GM12878 (cell line): ENCODE results near the gene ZNF148. TPM values are rescaled to one million over a fixed set of nuclear protein-coding genes. Genes with fewer than 3 reads are reported as not detected.

ENCODE experiments used
- ATAC-seq: fragments of 200-7000 bp; cut with Tn5 transposase; 3 replicates; pipeline ENCODE4 v1.9.1; 2020; ENCODE audit warnings: mild to moderate bottlenecking, moderate library complexity
- BruUV-seq: library from RNA; stranded (reverse); fragments of 400-500 nt; replicated peaks from 2 replicates; lab custom pipeline; 2021; lab: Mats Ljungman, UMichigan
- CTCF ChIA-PET: fragments of 300-600 bp; sonication (Branson Sonifier 250); formaldehyde crosslinking; extraction: SDS; loops from one replicate; lab custom pipeline; 2021; ENCODE audit warnings: inconsistent platforms; lab: Yijun Ruan, JAX
- POLR2A ChIA-PET: fragments of 350-600 bp; formaldehyde crosslinking; extraction: SDS; loops from one replicate; lab custom pipeline; 2021; ENCODE audit warnings: inconsistent platforms; lab: Charles Lee
- RAD21 ChIA-PET: fragments of 300-600 bp; sonication (Branson Sonifier 250); formaldehyde crosslinking; loops from one replicate; lab custom pipeline; 2023; ENCODE audit warnings: antibody characterized with exemption; ENCODE audit not compliant: unreplicated experiment; lab: Charles Lee
- SMC1A ChIA-PET: fragments of 300-600 bp; sonication (Branson Sonifier 250); formaldehyde crosslinking; loops from one replicate; lab custom pipeline; 2023; ENCODE audit not compliant: unreplicated experiment, uncharacterized antibody; lab: Charles Lee
- DNase-seq: peaks from one replicate; pipeline ENCODE4 v3.0.0-alpha.2; 2011; ENCODE audit warnings: low read depth, low spot score
- FAIRE-seq: peaks from 3 replicates; lab custom pipeline; 2011; peaks lifted over from hg19 to GRCh38; lab: Jason Lieb, UNC
- H2AFZ ChIP-seq: 2 replicates; pipeline ENCODE4 v1.6.0; 2011; ENCODE audit warnings: low read depth, low read length, control low read depth; ENCODE audit not compliant: control insufficient read depth
- H3K27ac ChIP-seq: 2 replicates; pipeline ENCODE4 v1.5.1; 2011; ENCODE audit warnings: control low read depth; ENCODE audit not compliant: control insufficient read depth, insufficient read depth
- H3K27me3 ChIP-seq, 2 experiments: replicated peaks in 1 of 2; 2 replicates each; pipeline versions ENCODE4 v1.6.0 to v1.6.1; 2011; ENCODE audit warnings: low read length in 1 of 2; ENCODE audit not compliant: control insufficient read depth in 2 of 2, insufficient read depth in 2 of 2
- H3K36me3 ChIP-seq, 2 experiments: 2 replicates each; pipeline ENCODE4 v1.5.1; 2011; ENCODE audit warnings: low read length in 1 of 2; ENCODE audit not compliant: control insufficient read depth in 2 of 2, insufficient read depth in 2 of 2
- H3K4me1 ChIP-seq: 2 replicates; pipeline ENCODE4 v1.6.1; 2011; ENCODE audit warnings: mild to moderate bottlenecking, low read length, moderate library complexity, mixed read lengths; ENCODE audit not compliant: control insufficient read depth, insufficient read depth
- H3K4me2 ChIP-seq: 2 replicates; pipeline ENCODE4 v1.6.0; 2011; ENCODE audit warnings: control low read depth; ENCODE audit not compliant: control insufficient read depth, insufficient read depth
- H3K4me3 ChIP-seq: fragments of 200-600 bp; sonication (generic); 2 replicates; pipeline ENCODE4 v1.5.1; 2016
- H3K79me2 ChIP-seq: 2 replicates; pipeline ENCODE4 v1.6.0; 2011; ENCODE audit warnings: low read length; ENCODE audit not compliant: control insufficient read depth, insufficient read depth
- H3K9ac ChIP-seq: 2 replicates; pipeline ENCODE4 v1.8.0; 2011; ENCODE audit warnings: low read length, control low read depth, mixed read lengths; ENCODE audit not compliant: control insufficient read depth, insufficient read depth
- H3K9me3 ChIP-seq: replicated peaks from 3 replicates; pipeline ENCODE4 v1.5.1; 2011; ENCODE audit warnings: mild to moderate bottlenecking, low read length; ENCODE audit not compliant: control insufficient read depth, insufficient read depth
- H4K20me1 ChIP-seq: 2 replicates; pipeline ENCODE4 v1.6.0; 2011; ENCODE audit not compliant: control insufficient read depth, insufficient read depth
- BHLHE40 ChIP-seq, 2 experiments: fragments of 450-650 bp in 1 of 2; IDR thresholded peaks; 2 replicates each; pipeline ENCODE4 v1.6.1; 2011 to 2017; ENCODE audit warnings: low read depth in 2 of 2, borderline replicate concordance in 1 of 2, improper control_type of control experiment in 1 of 2, low read length in 1 of 2, mild to moderate bottlenecking in 1 of 2
- CREB1 ChIP-seq: IDR thresholded peaks from 2 replicates; pipeline ENCODE4 v1.6.1; 2012; ENCODE audit warnings: low read depth, mild to moderate bottlenecking, inconsistent platforms
- EZH2 ChIP-seq: IDR thresholded peaks from 2 replicates; pipeline ENCODE4 v1.6.1; 2012; ENCODE audit warnings: low read depth, mild to moderate bottlenecking, control low read depth, inconsistent platforms, low read length, borderline replicate concordance; ENCODE audit not compliant: control insufficient read depth
- KAT2A ChIP-seq: conservative IDR thresholded peaks from 2 replicates; pipeline ENCODE4 v1.6.1; 2011; ENCODE audit warnings: low read depth, low read length; ENCODE audit not compliant: control insufficient read depth
- MEF2A ChIP-seq: IDR thresholded peaks from 2 replicates; pipeline ENCODE4 v1.6.1; 2011; ENCODE audit warnings: low read depth, mild to moderate bottlenecking, low read length, moderate library complexity; ENCODE audit not compliant: insufficient read depth
- NBN ChIP-seq: fragments of 450-650 bp; IDR thresholded peaks from 2 replicates; pipeline ENCODE4 v1.6.1; 2016
- RBBP5 ChIP-seq: fragments of 200-600 bp; sonication (generic); conservative IDR thresholded peaks from 2 replicates; pipeline ENCODE4 v1.6.1; 2016
- SRF ChIP-seq, 2 experiments: IDR thresholded peaks; 2 replicates each; pipeline ENCODE4 v1.6.1; 2011; ENCODE audit warnings: low read depth in 2 of 2, low read length in 2 of 2, mild to moderate bottlenecking in 1 of 2, moderate library complexity in 1 of 2
- ZZZ3 ChIP-seq: IDR thresholded peaks from 2 replicates; pipeline ENCODE4 v1.6.1; 2011; ENCODE audit warnings: low read depth; ENCODE audit not compliant: control insufficient read depth, insufficient read length
- WGBS: methylation state at CpG from one replicate; pipeline ENCODE4 v1.1.6; 2016; ENCODE audit warnings: low lambda C conversion rate; ENCODE audit not compliant: insufficient replicate concordance, insufficient coverage; ENCODE audit errors: missing lambda C conversion rate; 5-methylcytosine and 5-hydroxymethylcytosine counted together
- in situ Hi-C: fragments of 300-500 bp; cut with MboI; formaldehyde crosslinking; loops from 9 replicates; pipeline ENCODE4 v1.14.3; 2018; ENCODE audit warnings: mixed read lengths
- intact Hi-C: fragments of 100-400 bp; cut with micrococcal nuclease; formaldehyde crosslinking; loops from one replicate; pipeline ENCODE4 v1.14.2; 2022; ENCODE audit not compliant: unreplicated experiment
- polyA plus RNA-seq, 11 experiments: library from polyadenylated mRNA; depleted of rRNA in 4 of 11; unstranded in 6 of 11; stranded (reverse) in 5 of 11; fragments of >200 nt; fragmentation: Nextera tagmentation in 4 of 11; fragmentation: Illumina TruSeq in 1 of 11; extraction: Ambion mirVana in 4 of 11; extraction: Trizol in 1 of 11; gene quantifications; 1 replicate in 1 of 11; 2 replicates in 10 of 11; pipeline versions ENCODE4 v1.2.1 to v1.2.3, GENCODE V29; 2011 to 2016; ENCODE audit warnings: inconsistent platforms in 2 of 11, missing spikeins in 2 of 11, low read depth in 1 of 11
- total RNA-seq, 4 experiments: library from RNA; depleted of rRNA in 3 of 4; stranded (reverse); fragments of >200 nt in 3 of 4; fragmentation: Illumina TruSeq in 1 of 4; extraction: Trizol in 1 of 4; gene quantifications; 2 replicates each; pipeline versions ENCODE4 v1.2.1 to v1.2.3, GENCODE V29; 2013 to 2021
- TF ChIP-seq, protein P1 (sequence below): fragments of 450-650 bp; IDR thresholded peaks from 2 replicates; pipeline ENCODE4 v1.6.1; 2017; ENCODE audit warnings: mild to moderate bottlenecking, moderate library complexity

ZNF148 gene
- total and polyA plus RNA-seq, 10 of the 15 experiments (the other 5 are each of a cell fraction or from before 2014, with no cell fraction given): 8.6 to 40.4 (median 26.7) TPM

- Histone ChIP-seq H3K9ac (no peak overlapping the region), H2AFZ (no peak overlapping the region), H3K27ac (no peak overlapping the region), H3K27me3 (no peaks in the 10 kb centered on the region), H3K79me2 (no peaks in the 10 kb centered on the region), H3K4me3 (no peak overlapping the region), H3K9me3 (peaks cover 8% of the 10 kb centered on the region; the same call in 2 of the 3 replicates), H3K4me2 (no peak overlapping the region), H3K4me1 (peaks cover 4% of the 10 kb centered on the region; the same call in 1 of the 2 replicates), H4K20me1 (no peaks in the 10 kb centered on the region), H3K36me3 (no peaks in the 10 kb centered on the region)
- TF ChIP-seq CREB1: no peak
- TF ChIP-seq EZH2: no peak
- no peak for TF ChIP-seq NBN
- BruUV-seq: no TSS peak
- ChIA-PET POLR2A (no interaction called here), CTCF (interaction anchor here (0.6 kb wide), 1 partner anchor 333 kb away, joined by 3 read pairs; no protein-coding TSS in a partner anchor), RAD21 (interaction anchor here (0.7 kb wide), 1 partner anchor 14 kb away, joined by 5 read pairs; no protein-coding TSS in a partner anchor), SMC1A (no interaction called here)
- FAIRE-seq (no peak), ATAC-seq (no peak), DNase-seq (no peak)
- intact Hi-C loops: no loop called here
- WGBS: 65% methylated on average over 3 of the region's 3 CpGs
- in situ Hi-C loops: no loop called here
Observed at GRCh38 chr3:125416235-125416634, 41.1 kb upstream of the ZNF148 start.

GRCh38 chr3:125414669-125415068 lies 39.5 kb upstream of the ZNF148 start:
- ATAC-seq (no peak), FAIRE-seq (no peak), DNase-seq (no peak)
- POLR2A ChIA-PET: no interaction called here
- H3K9me3 ChIP-seq: peaks cover 6% of the 10 kb centered on the region; the same call in 2 of the 3 replicates
- intact Hi-C loops (no loop called here), in situ Hi-C loops (no loop called here)
- no TSS peak for BruUV-seq
- no peaks in the 10 kb centered on the region for H3K79me2 ChIP-seq
- 43% methylated on average over 8 of the region's 8 CpGs for WGBS
- TF ChIP-seq MEF2A (no peak), RBBP5 (no peak), ZZZ3 (no peak), KAT2A (no peak), SRF (IDR thresholded peaks at IDR 0.05; ENCODE audit: low read depth in 2 of 2, low read length in 2 of 2) (no peak), BHLHE40 (IDR thresholded peaks at IDR 0.05; ENCODE audit: borderline replicate concordance in 1 of 2, low read depth in 2 of 2, low read length in 1 of 2) (no peak)
- TF ChIP-seq, protein P1, sequence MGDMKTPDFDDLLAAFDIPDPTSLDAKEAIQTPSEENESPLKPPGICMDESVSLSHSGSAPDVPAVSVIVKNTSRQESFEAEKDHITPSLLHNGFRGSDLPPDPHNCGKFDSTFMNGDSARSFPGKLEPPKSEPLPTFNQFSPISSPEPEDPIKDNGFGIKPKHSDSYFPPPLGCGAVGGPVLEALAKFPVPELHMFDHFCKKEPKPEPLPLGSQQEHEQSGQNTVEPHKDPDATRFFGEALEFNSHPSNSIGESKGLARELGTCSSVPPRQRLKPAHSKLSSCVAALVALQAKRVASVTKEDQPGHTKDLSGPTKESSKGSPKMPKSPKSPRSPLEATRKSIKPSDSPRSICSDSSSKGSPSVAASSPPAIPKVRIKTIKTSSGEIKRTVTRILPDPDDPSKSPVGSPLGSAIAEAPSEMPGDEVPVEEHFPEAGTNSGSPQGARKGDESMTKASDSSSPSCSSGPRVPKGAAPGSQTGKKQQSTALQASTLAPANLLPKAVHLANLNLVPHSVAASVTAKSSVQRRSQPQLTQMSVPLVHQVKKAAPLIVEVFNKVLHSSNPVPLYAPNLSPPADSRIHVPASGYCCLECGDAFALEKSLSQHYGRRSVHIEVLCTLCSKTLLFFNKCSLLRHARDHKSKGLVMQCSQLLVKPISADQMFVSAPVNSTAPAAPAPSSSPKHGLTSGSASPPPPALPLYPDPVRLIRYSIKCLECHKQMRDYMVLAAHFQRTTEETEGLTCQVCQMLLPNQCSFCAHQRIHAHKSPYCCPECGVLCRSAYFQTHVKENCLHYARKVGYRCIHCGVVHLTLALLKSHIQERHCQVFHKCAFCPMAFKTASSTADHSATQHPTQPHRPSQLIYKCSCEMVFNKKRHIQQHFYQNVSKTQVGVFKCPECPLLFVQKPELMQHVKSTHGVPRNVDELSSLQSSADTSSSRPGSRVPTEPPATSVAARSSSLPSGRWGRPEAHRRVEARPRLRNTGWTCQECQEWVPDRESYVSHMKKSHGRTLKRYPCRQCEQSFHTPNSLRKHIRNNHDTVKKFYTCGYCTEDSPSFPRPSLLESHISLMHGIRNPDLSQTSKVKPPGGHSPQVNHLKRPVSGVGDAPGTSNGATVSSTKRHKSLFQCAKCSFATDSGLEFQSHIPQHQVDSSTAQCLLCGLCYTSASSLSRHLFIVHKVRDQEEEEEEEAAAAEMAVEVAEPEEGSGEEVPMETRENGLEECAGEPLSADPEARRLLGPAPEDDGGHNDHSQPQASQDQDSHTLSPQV: no peak
- RAD21 ChIA-PET: no interaction called here
- peaks cover 4% of the 10 kb centered on the region; the same call in 1 of the 2 replicates for H3K4me1 ChIP-seq
- no peak overlapping the region for H3K27ac ChIP-seq
- H3K27me3 ChIP-seq: no peaks in the 10 kb centered on the region
- no peak overlapping the region for H2AFZ ChIP-seq
- CTCF ChIA-PET: interaction anchor here (1.3 to 1.4 kb wide), 2 partner anchors 14 to 20 kb away, joined by 3 to 4 read pairs; no protein-coding TSS in a partner anchor
- H3K4me3 ChIP-seq: no peak overlapping the region
- no peak overlapping the region for H3K9ac ChIP-seq
- no peaks in the 10 kb centered on the region for H3K36me3 ChIP-seq
- H4K20me1 ChIP-seq: no peaks in the 10 kb centered on the region
- SMC1A ChIA-PET: interaction anchor here (0.5 to 1.3 kb wide), 4 partner anchors 10 to 128 kb away, joined by 3 to 5 read pairs (median 3); no protein-coding TSS in a partner anchor
- H3K4me2 ChIP-seq: no peak overlapping the region
